NB4 (cell line): ENCODE data around the gene ADAMTS6.

ENCODE experiments used
- DNase-seq: peaks from one replicate; pipeline ENCODE4 v3.0.0; 2010; ENCODE audit warnings: low read depth
- H3K4me3 ChIP-seq: one replicate; pipeline ENCODE4 v1.5.1; 2011; ENCODE audit warnings: mild to moderate bottlenecking, low read depth, low read length, moderate library complexity
- CTCF ChIP-seq: IDR thresholded peaks from one replicate; pipeline ENCODE4 v1.5.1; 2012; ENCODE audit warnings: low read depth, low read length
- MAX ChIP-seq: IDR thresholded peaks from 2 replicates; pipeline ENCODE4 v1.6.1; 2011; ENCODE audit warnings: low read depth, low read length
- MYC ChIP-seq: IDR thresholded peaks from 2 replicates; pipeline ENCODE4 v1.6.1; 2011; ENCODE audit warnings: low read depth, low read length
- POLR2A ChIP-seq: IDR thresholded peaks from 2 replicates; pipeline ENCODE4 v1.6.1; 2011; ENCODE audit warnings: mild to moderate bottlenecking; ENCODE audit not compliant: insufficient read length; ENCODE audit errors: extremely low read depth

Gene ADAMTS6

GRCh38 chr5:65299861-65300260, 181.9 kb downstream of the ADAMTS6 start:
- H3K4me3 ChIP-seq: no peak overlapping the region
- TF ChIP-seq MAX (no peak), CTCF (no peak), POLR2A (no peak), MYC (no peak)
- DNase-seq: no peak

GRCh38 chr5:65296067-65296466, 185.7 kb downstream of the ADAMTS6 start:
- TF ChIP-seq CTCF (no peak), MAX (no peak), MYC (no peak), POLR2A (no peak)
- H3K4me3 ChIP-seq: no peak overlapping the region
- DNase-seq: no peak

GRCh38 chr5:65292196-65292595, 189.5 kb downstream of the ADAMTS6 start:
- no peak for DNase-seq
- no peak overlapping the region for H3K4me3 ChIP-seq
- no peak for TF ChIP-seq MAX

- TF ChIP-seq POLR2A (no peak), MYC (no peak), MAX (no peak), CTCF (no peak)
- DNase-seq: no peak
- no peak overlapping the region for H3K4me3 ChIP-seq
Measured at GRCh38 chr5:65290677-65291076, 191.0 kb downstream of the ADAMTS6 start.

- TF ChIP-seq MAX (no peak), CTCF (no peak)
- no peak overlapping the region for H3K4me3 ChIP-seq
- DNase-seq: no peak
Measured at GRCh38 chr5:65288657-65289056, 193.1 kb downstream of the ADAMTS6 start.

- no peak overlapping the region for H3K4me3 ChIP-seq
- no peak for DNase-seq
- TF ChIP-seq CTCF (no peak), MAX (no peak), POLR2A (no peak), MYC (no peak)
Measured at GRCh38 chr5:65279603-65280002, 202.1 kb downstream of the ADAMTS6 start.
